Embryonic facial prominence (tissue), 1 donor: ENCODE results near the gene HIGD1B.

ENCODE experiments used
- DNase-seq: peaks from one replicate; pipeline ENCODE4 v3.0.0-alpha.2; 2016; ENCODE audit errors: extremely low spot score

Gene HIGD1B

GRCh38 chr17:44878627-44879221 lies 31.0 kb downstream of the HIGD1B start:
- DNase-seq, result no peak

GRCh38 chr17:44879376-44879775 lies 31.7 kb downstream of the HIGD1B start:
- DNase-seq, result no peak

- no peak for DNase-seq
Measured at GRCh38 chr17:44880062-44880461, 32.4 kb downstream of the HIGD1B start.

- no peak for DNase-seq
Measured at GRCh38 chr17:44881145-44881544, 33.5 kb downstream of the HIGD1B start.

- DNase-seq, result no peak
Measured at GRCh38 chr17:44884941-44885340, 37.3 kb downstream of the HIGD1B start.

GRCh38 chr17:44887016-44887415 lies 39.3 kb downstream of the HIGD1B start:
- no peak for DNase-seq

GRCh38 chr17:44887971-44888954 lies 40.6 kb downstream of the HIGD1B start:
- DNase-seq, result no peak

GRCh38 chr17:44889003-44889402 lies 41.3 kb downstream of the HIGD1B start:
- no peak for DNase-seq

GRCh38 chr17:44892250-44892649 lies 44.6 kb downstream of the HIGD1B start:
- DNase-seq, result no peak

- no peak for DNase-seq
Measured at GRCh38 chr17:44894642-44895041, 47.0 kb downstream of the HIGD1B start.

GRCh38 chr17:44898768-44899073 lies 51.0 kb downstream of the HIGD1B start:
- DNase-seq, result peak; percentile 14

GRCh38 chr17:44899074-44899782 lies 51.5 kb downstream of the HIGD1B start, which contains the start of gene EFTUD2:
EFTUD2 (minus strand) TSS chr17:44899445; CDS start chr17:44894521, 4,924 bp downstream.
- peak; percentile 90 for DNase-seq
